ACHN (cell line): Measurements from ENCODE around the gene ZFP36L2.
"Not testable (repeated sequence)": the region's sequence is repeated elsewhere in the genome, so short reads cannot be mapped to it uniquely, and the experiment has no call there.

Experiments
- DNase-seq: peaks from one replicate; pipeline ENCODE4 v3.0.0-alpha.2; 2015
- in situ Hi-C: cut with HindIII; loops from 2 replicates; pipeline ENCODE4 v1.10.0; 2017; ENCODE audit warnings: low sequenced_read_pairs, low pct_ligation_motif_present, low pct_unique_long_range_greater_than_20kb

ZFP36L2 gene

GRCh38 chr2:43197588-43197896 is 28.9 kb downstream of the ZFP36L2 start:
- no peak for DNase-seq
- in situ Hi-C loops: no loop called here

GRCh38 chr2:43196768-43197587 is 29.4 kb downstream of the ZFP36L2 start:
- no peak for DNase-seq
- in situ Hi-C loops: no loop called here

GRCh38 chr2:43194121-43194869 is 32.1 kb downstream of the ZFP36L2 start:
- in situ Hi-C loops: no loop called here
- peak; percentile 79 for DNase-seq

- no peak for DNase-seq
Measured at GRCh38 chr2:43193652-43194120, 32.7 kb downstream of the ZFP36L2 start.

GRCh38 chr2:43192744-43193651 is 33.4 kb downstream of the ZFP36L2 start:
- in situ Hi-C loops: no loop called here
- DNase-seq: no peak

More at GRCh38 chr2:43193652-43194120, 32.7 kb downstream of the ZFP36L2 start:
- in situ Hi-C loops: no loop called here

- in situ Hi-C loops: no loop called here
- DNase-seq: no peak
Measured at GRCh38 chr2:43191947-43192516, 34.4 kb downstream of the ZFP36L2 start.

- no peak for DNase-seq
- in situ Hi-C loops: no loop called here
Measured at GRCh38 chr2:43190311-43191052, 35.9 kb downstream of the ZFP36L2 start.

- DNase-seq, in situ Hi-C loops: not testable (repeated sequence)
Measured at GRCh38 chr2:43189861-43190260, 36.5 kb downstream of the ZFP36L2 start.

- in situ Hi-C loops: no loop called here
- no peak for DNase-seq
Measured at GRCh38 chr2:43188561-43189386, 37.6 kb downstream of the ZFP36L2 start.

GRCh38 chr2:43186679-43187374 is 39.6 kb downstream of the ZFP36L2 start:
- no peak for DNase-seq
- in situ Hi-C loops: no loop called here

GRCh38 chr2:43186321-43186678 is 40.1 kb downstream of the ZFP36L2 start:
- no peak for DNase-seq
- in situ Hi-C loops: no loop called here

- in situ Hi-C loops: no loop called here
- no peak for DNase-seq
Measured at GRCh38 chr2:43185146-43185545, 41.3 kb downstream of the ZFP36L2 start.

GRCh38 chr2:43184339-43184895 is 42.0 kb downstream of the ZFP36L2 start:
- DNase-seq: peak; percentile 85
- in situ Hi-C loops: no loop called here

GRCh38 chr2:43183743-43184142 is 42.7 kb downstream of the ZFP36L2 start:
- in situ Hi-C loops: no loop called here
- DNase-seq: no peak

GRCh38 chr2:43180897-43181296 is 45.5 kb downstream of the ZFP36L2 start:
- no peak for DNase-seq
- in situ Hi-C loops: no loop called here

GRCh38 chr2:43179942-43180341 is 46.5 kb downstream of the ZFP36L2 start:
- in situ Hi-C loops: no loop called here

More at GRCh38 chr2:43179942-43180341, 46.5 kb downstream of the ZFP36L2 start:
- no peak for DNase-seq
